ENCODE data around the gene GSDME.

DNA sequence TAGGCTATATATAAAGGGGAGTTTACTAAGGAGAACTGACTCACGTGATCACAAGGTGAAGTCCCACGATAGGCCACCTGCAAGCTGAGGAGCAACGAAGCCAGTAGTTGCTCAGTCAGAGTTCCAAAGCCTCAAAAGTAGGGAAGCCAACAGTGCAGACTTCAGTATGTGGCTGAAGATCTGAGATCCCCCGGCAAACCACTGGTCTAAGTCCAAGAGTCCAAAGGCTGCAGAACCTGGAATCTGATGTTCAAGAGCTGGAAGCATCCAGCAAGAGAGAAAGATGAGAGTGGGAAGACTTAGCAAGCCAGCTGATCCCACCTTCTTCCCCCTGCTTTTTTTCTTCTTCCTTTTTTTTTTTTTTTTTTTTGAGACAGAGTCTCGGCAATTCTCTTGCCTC lies 27.0 kb upstream of the GSDME start:
- TF ChIP-seq, protein P1, sequence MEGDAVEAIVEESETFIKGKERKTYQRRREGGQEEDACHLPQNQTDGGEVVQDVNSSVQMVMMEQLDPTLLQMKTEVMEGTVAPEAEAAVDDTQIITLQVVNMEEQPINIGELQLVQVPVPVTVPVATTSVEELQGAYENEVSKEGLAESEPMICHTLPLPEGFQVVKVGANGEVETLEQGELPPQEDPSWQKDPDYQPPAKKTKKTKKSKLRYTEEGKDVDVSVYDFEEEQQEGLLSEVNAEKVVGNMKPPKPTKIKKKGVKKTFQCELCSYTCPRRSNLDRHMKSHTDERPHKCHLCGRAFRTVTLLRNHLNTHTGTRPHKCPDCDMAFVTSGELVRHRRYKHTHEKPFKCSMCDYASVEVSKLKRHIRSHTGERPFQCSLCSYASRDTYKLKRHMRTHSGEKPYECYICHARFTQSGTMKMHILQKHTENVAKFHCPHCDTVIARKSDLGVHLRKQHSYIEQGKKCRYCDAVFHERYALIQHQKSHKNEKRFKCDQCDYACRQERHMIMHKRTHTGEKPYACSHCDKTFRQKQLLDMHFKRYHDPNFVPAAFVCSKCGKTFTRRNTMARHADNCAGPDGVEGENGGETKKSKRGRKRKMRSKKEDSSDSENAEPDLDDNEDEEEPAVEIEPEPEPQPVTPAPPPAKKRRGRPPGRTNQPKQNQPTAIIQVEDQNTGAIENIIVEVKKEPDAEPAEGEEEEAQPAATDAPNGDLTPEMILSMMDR (IDR thresholded peaks at IDR 0.05), result no peak
- no peak for TF ChIP-seq POLR2A (IDR thresholded peaks at IDR 0.05)
- TF ChIP-seq POLR2AphosphoS5 (IDR thresholded peaks at IDR 0.05), result no peak
